GM18517 (cell line): Measurements from ENCODE around the gene MBD3L2B.
"Not testable (repeated sequence)": the region's sequence is repeated elsewhere in the genome, so short reads cannot be mapped to it uniquely, and the experiment has no call there.

Source experiments
- ATAC-seq: cut with Tn5 transposase; IDR thresholded peaks from one replicate; pipeline ENCODE4 v1.9.1; 2021; ENCODE audit warnings: mild to moderate bottlenecking, moderate library complexity; ENCODE audit not compliant: unreplicated experiment

MBD3L2B gene

DNA sequence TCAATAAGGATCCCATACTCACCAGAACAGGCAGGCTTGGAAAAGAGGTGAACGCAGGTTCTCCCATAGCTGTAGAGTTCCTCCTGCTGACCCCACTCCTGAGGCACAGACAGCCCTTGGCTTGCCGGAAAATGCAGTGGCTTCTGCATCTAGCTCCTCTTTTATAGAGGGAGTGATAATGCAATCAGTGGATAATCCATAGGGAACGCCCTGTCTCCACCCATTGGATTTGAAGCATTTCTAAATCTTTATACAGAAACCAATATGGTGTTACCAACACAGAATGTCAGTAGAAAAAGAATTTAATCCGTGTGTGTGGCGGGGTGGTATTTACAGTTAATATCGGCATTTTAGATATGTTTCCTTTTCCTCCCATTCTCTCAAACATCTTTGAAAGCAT, at the start of gene MBD3L2B:
Gene MBD3L2B, minus strand, starts transcription at position 101 of the 400 bp plus-strand sequence. Its CDS starts 34 bp downstream, at position 67.
- not testable (repeated sequence) for ATAC-seq

DNA sequence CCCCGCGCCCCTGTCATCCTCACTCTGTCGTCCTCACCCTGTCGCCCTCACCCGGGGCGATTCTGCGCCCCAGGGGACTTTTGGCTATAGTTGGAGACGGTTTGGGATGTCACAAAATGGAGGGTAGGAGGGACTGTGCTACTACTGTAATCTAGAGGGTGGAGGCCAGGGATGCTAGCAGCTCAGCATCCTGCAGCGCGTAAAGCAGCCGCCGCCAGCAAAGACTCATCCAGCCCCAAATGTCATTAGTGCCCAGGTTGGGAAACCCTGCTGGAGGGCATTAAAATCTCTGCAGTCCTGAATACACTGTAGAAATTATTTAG, 48.6 kb upstream of the MBD3L2B start:
- ATAC-seq, result no peak

DNA sequence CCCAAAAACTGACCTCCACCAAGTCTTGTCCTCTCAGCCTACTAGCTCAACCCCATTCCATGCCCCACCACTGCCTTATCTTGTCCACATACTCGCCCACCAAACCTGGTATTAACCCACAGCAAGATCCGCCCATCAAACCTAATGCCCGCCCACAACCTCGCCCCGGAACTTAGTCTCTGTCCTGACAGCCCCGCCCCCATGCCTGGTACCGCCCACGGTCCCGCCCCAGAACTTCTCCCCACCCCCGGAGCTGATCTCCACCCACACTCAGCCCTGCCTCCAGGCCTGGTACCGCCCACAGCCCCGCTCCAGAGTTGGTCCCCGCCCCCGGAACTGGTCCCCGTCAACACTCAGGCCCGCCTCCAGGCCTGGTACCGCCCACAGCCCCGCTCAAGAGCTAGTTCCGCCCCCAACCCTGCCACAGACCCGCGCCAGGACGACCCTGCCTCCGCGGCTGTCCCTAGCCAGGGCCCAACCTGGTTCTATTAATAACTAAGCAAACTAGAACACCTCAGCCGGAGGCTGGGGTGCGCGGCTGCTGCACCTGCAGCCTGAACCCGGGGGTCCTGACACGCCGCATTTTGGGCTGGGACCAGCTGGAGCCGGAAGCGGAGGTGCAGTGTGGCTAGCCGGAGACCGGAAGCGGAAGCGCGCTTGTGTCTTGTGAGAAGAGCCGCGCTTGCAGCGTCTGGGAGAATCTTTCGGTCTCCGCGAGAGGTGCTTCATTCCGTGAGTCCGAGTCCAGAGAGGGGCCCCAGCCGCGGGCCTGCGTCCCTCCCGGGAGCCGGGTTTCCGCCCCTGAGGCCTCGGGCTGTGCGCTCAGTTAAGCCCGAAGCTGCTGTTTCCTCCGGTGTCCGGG, 48.0 kb upstream of the MBD3L2B start, which contains the start of gene ZNF557:
Gene ZNF557, plus strand, starts transcription at position 662 of the 862 bp plus-strand sequence. CDS start 5,372 bp downstream, outside the sequence.
- peak; percentile 84 for ATAC-seq

DNA sequence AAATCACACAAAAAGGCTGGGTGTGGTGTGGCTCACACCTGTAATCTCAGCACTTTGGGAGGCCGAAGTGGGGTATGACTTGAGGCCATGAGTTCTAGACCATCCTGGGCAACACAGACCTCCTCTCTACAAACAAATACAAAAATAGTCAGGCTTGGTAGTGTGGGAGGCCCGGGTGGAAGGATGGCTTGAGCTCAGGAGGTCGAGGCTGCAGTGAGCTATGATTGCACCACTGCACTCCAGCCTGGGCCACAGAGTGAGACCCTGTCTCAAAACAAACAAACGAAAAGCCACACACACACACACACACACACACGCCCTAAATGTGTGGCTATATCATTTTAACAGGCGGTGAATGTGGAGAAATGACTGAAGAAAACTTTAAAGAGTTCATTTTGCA, 47.4 kb upstream of the MBD3L2B start:
- ATAC-seq, result no peak

DNA sequence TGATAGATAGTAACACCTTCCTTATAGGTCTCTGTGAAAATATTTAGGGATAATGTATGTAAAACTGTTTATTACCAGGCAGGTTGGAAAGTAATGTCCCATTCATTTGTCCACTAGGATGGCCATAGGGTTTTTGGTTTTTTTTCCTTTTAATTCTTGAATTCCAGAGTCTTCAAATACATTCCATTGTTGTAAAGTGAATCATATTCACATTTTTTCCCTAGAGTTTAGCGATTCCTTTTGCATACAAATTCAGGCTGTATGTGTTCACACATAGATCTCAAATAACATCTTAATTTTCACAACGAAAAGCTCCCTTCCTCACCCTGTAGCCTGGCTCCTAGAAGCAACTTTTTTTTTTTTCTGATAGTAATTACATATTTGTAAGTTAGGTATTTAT, 46.5 kb upstream of the MBD3L2B start:
- ATAC-seq, result no peak

DNA sequence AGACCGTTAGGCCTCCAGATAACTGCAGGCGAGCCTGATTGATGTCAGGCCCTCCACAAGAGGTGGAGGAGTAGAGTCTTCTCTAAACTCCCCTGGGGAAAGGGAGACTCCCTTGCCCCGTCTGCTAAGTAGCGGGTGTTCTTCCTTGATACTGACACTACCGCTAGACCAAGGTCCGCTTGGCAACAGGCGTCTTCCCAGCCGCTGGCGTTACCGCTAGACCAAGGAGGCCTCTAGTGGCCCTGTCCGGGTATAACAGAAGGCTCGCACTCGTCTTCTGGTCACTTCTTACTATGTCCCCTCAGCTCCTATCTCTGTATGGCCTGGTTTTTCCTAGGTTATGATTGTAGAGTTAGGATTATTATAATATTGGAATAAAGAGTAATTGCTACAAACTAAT, 45.9 kb upstream of the MBD3L2B start:
- ATAC-seq, result not testable (repeated sequence)

DNA sequence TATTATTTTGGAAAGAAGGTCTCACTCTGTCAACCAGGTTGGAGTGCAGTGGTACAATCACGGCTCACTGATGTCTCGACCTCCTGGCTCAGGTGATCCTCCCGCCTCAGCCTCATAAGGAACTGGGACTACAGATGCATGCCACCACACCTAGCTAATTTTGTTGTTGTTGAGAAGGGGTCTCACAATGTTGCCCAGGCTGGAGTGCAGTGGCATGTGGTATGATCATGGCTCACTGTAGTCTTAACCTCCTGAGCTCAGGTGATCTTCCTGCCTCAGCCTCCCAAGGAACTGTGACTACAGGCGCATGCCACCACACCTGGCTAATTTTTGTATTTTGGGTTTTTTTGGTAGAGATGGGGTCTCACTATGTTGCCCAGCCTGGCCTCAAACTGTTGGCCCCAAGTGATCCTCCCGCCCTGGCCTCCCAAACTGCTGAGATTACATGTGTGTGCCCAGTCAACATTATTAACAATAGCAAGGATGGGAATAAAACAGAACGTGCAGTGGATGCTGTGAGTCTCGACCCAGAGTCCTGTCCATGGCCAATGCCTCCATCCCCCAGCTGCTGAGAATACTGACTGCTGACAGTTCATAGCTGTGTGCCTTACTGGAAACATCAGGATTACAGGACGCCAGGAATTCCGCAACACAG, 42.7 kb upstream of the MBD3L2B start:
- no peak for ATAC-seq

DNA sequence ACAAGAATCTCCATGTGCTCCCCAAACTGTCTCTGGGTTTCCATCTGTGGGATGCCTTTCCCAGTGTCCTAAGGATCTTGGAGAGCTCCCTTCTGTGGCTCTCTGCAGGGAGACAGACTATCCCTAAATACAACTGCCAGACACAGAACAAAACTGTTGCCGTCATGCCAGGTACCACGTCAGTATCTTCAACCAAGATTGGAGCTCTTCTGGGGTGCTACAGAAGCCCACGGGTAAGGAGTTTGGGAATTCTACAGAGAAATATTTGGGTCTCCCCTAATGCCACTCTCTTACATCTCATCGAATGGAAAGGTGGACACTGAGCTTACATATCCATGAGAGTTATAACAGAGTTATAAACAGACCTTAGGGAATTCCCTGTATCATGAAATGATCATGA, 42.1 kb upstream of the MBD3L2B start:
- no peak for ATAC-seq

DNA sequence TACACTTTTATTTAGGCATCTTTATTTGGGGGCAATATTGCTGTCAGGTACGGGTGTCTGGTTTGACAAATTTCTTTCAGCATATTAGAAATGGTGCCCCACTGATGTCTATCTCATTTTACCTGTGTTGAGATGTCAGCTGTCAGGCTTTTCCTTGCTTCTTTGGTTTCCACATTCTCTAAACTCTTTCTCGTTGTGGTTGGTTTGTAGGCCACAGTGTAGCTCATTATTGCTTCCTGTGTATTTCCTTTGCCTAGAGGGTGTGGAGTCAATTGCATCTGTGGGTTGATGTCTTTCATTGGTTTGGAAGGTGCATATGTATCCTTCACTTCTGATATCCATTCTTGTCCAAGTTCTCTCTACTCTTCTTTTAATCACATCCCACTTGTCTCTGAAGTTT, 38.7 kb upstream of the MBD3L2B start:
- not testable (repeated sequence) for ATAC-seq

DNA sequence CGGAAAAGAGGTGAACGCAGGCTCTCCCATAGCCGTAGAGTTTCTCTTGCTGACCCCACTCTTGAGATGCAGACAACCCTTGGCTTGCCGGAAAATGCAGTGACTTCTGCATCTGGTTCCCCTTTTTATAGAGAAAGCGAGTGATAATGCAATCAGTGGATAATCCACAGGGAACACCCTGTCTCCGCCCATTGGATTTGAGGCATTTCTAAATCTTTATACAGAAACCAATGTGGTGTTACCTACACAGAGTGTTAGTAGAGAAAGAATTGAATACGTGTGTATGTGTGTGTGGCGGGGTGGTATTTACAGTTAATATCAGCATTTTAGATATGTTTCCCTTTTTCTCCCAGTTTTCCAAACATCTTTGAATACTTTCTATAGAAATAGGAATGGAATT, 37.3 kb upstream of the MBD3L2B start, which contains the start of gene MBD3L3:
Gene MBD3L3, minus strand, starts transcription at position 101 of the 400 bp plus-strand sequence. Its CDS starts 71 bp downstream, at position 30.
- ATAC-seq, result not testable (repeated sequence)

DNA sequence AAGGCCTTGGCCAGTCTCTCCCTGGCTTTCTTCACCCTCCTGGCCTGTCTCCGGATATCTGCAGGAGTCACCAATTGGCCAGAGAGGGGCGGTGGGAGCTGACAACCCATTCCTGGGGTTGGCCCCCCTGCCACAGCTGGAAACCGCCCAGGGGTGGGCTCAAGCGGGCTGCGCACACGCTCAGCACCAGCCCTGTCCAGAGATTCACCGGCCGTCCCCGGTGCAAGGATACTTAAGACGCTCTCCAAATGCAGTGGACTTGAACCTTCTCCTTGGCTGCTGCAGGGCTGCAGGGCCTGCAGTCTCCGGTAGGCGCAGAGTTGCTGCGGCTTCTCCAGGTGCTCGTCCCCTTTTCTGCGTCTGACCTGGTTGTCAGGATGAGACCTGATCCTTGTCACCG, 35.1 kb upstream of the MBD3L2B start:
- not testable (repeated sequence) for ATAC-seq

DNA sequence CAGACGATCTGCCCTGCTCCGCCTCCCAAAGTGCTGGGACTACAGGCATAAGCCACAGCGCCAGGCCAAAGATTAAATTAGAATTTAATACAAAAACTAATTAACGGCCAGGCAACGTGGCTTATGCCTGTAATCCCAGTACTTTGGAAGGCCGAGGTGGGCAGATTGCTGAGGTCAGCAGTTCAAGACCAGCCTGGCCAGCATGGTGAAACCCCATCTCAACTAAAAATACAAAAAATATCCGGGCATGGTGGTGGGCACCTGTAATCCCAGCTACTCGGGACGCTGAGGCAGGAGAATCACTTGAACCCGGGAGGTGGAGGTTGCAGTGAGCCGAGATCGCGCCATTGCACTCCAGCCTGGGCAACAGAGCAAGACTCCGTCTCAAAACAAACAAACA, 34.4 kb upstream of the MBD3L2B start:
- ATAC-seq, result not testable (repeated sequence)

DNA sequence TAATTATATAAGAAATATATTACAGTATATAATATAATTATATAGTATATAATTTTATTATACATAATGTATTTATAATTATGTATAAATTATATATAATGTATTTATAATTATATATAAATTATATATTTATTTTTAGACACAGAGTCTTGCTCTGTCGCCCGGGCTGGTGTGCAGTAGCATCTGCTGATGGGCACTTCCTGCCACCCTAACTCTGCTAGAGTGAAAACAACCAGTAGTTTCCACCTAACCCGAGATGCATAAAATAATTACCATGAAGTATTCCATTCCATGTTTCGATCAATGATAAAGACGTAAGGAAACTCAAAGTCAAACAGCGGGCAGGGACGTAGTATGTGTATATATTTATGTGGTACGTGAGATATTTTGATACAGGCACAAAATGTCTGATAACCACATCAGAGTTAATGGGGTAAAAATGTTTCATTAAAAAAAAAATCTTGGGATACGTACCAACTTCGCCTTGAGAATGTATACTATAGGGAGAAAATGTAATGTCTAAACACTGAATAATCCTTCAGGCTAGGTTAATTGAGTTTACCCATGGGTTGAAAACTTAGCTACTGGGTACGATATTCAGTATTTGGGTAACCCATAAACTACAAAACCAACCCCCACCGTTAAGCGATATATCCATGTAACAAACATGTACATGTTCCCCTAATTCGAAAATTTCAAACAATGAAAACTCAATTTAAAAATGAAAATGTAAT, 33.6 kb upstream of the MBD3L2B start:
- not testable (repeated sequence) for ATAC-seq

DNA sequence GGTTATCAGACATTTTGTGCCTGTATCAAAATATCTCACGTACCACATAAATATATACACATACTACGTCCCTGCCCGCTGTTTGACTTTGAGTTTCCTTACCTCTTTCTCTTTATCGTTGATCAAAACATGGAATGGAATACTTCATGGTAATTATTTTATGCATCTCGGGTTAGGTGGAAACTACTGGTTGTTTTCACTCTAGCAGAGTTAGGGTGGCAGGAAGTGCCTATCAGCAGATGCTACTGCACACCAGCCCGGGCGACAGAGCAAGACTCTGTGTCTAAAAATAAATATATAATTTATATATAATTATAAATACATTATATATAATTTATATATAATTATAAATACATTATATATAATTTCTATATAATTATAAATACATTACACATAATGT, 31.7 kb upstream of the MBD3L2B start:
- not testable (repeated sequence) for ATAC-seq

DNA sequence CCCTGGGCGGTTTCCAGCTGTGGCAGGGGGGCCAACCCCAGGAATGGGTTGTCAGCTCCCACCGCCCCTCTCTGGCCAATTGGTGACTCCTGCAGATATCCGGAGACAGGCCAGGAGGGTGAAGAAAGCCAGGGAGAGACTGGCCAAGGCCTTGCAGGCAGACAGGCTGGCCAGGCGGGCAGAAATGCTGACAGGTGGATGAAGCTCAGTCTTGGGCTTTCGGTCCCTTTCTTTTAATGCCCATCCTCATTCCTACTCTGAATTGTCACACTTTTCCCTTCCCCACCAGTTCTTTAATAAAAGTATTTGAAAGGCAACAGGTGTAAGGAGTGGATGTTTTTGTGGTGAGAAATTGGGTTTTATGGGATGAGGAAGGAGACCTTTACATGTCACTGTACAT, 30.2 kb upstream of the MBD3L2B start:
- not testable (repeated sequence) for ATAC-seq

DNA sequence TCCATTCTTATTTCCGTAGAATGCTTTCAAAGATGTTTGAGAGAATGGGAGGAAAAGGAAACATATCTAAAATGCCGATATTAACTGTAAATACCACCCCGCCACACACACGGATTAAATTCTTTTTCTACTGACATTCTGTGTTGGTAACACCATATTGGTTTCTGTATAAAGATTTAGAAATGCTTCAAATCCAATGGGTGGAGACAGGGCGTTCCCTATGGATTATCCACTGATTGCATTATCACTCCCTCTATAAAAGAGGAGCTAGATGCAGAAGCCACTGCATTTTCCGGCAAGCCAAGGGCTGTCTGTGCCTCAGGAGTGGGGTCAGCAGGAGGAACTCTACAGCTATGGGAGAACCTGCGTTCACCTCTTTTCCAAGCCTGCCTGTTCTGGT, 27.8 kb upstream of the MBD3L2B start, which contains the start of gene MBD3L2:
Gene MBD3L2, plus strand, starts transcription at position 301 of the 400 bp plus-strand sequence. Its CDS starts 53 bp downstream, at position 354.
- not testable (repeated sequence) for ATAC-seq

DNA sequence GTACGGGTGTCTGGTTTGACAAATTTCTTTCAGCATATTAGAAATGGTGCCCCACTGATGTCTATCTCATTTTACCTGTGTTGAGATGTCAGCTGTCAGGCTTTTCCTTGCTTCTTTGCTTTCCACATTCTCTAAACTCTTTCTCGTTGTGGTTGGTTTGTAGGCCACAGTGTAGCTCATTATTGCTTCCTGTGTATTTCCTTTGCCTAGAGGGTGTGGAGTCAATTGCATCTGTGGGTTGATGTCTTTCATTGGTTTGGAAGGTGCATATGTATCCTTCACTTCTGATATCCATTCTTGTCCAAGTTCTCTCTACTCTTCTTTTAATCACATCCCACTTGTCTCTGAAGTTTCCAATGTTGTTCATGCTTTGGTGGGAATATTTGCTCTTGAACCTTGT, 20.3 kb upstream of the MBD3L2B start:
- not testable (repeated sequence) for ATAC-seq

DNA sequence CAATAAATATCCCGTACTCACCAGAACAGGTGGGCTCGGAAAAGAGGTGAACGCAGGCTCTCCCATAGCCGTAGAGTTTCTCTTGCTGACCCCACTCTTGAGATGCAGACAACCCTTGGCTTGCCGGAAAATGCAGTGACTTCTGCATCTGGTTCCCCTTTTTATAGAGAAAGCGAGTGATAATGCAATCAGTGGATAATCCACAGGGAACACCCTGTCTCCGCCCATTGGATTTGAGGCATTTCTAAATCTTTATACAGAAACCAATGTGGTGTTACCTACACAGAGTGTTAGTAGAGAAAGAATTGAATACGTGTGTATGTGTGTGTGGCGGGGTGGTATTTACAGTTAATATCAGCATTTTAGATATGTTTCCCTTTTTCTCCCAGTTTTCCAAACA, 18.8 kb upstream of the MBD3L2B start, which contains the start of gene MBD3L4:
Gene MBD3L4, minus strand, starts transcription at position 101 of the 400 bp plus-strand sequence. Its CDS starts 35 bp downstream, at position 66.
- ATAC-seq, result not testable (repeated sequence)

DNA sequence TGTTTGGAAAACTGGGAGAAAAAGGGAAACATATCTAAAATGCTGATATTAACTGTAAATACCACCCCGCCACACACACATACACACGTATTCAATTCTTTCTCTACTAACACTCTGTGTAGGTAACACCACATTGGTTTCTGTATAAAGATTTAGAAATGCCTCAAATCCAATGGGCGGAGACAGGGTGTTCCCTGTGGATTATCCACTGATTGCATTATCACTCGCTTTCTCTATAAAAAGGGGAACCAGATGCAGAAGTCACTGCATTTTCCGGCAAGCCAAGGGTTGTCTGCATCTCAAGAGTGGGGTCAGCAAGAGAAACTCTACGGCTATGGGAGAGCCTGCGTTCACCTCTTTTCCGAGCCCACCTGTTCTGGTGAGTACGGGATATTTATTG, 9.0 kb upstream of the MBD3L2B start, which contains the start of gene MBD3L5:
Gene MBD3L5, plus strand, starts transcription at position 301 of the 400 bp plus-strand sequence. Its CDS starts 34 bp downstream, at position 335.
- ATAC-seq, result not testable (repeated sequence)

DNA sequence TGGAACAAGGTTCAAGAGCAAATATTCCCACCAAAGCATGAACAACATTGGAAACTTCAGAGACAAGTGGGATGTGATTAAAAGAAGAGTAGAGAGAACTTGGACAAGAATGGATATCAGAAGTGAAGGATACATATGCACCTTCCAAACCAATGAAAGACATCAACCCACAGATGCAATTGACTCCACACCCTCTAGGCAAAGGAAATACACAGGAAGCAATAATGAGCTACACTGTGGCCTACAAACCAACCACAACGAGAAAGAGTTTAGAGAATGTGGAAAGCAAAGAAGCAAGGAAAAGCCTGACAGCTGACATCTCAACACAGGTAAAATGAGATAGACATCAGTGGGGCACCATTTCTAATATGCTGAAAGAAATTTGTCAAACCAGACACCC, 7.6 kb upstream of the MBD3L2B start:
- not testable (repeated sequence) for ATAC-seq

DNA sequence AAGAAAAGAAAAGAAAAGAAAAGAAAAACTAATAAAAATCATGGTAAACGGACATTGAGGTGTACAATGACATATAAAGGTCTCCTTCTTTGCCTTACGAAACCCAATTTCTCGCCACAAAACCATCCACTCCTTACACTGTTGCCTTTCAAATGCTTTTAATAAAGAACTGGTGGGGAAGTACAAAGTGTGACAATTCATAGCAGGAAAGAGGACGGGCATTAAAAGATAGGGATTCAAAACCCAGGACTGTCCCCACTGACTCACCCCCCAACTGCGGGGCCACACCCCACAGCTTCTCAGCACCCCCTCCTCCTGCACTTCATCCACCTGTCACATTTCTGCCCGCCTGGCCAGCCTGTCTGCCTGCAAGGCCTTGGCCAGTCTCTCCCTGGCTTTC, 2.4 kb downstream of the MBD3L2B start:
- no peak for ATAC-seq
